ENCODE results near the gene COX10.
"Not testable (repeated sequence)": the region's sequence is repeated elsewhere in the genome, so short reads cannot be mapped to it uniquely, and the experiment has no call there.

- not testable (repeated sequence) for TF ChIP-seq PATZ1 (CRISPR knock-in tag; IDR thresholded peaks at IDR 0.05; ENCODE audit: borderline replicate concordance); CSDC2 (CRISPR knock-in tag; IDR thresholded peaks at IDR 0.05); BACH2 (CRISPR knock-in tag; IDR thresholded peaks at IDR 0.05; ENCODE audit: borderline replicate concordance)
Observed at GRCh38 chr17:14182084-14182483, 112.8 kb downstream of the COX10 start.
